GM12801 (cell line): ENCODE data around the gene CD48.

Source experiments
- CTCF ChIP-seq: IDR thresholded peaks from one replicate; pipeline ENCODE4 v1.5.1; 2011; ENCODE audit warnings: control low read depth; ENCODE audit not compliant: insufficient read length; ENCODE audit errors: extremely low read depth

CD48 gene

GRCh38 chr1:160711602-160712311 is at the start of gene CD48:
CD48 (minus strand) TSS chr1:160711822; CDS start chr1:160711763, 59 bp downstream.
- no peak for TF ChIP-seq CTCF

GRCh38 chr1:160761046-160761445 is 49.4 kb upstream of the CD48 start:
- no peak for TF ChIP-seq CTCF

GRCh38 chr1:160759740-160760139 is 48.1 kb upstream of the CD48 start:
- TF ChIP-seq CTCF, result no peak

GRCh38 chr1:160758521-160758920 is 46.9 kb upstream of the CD48 start:
- TF ChIP-seq CTCF, result no peak

- TF ChIP-seq CTCF, result no peak
These were observed 45.2 kb upstream of the CD48 start for GRCh38 chr1:160756849-160757201.

- TF ChIP-seq CTCF, result no peak
These were observed 44.6 kb upstream of the CD48 start for GRCh38 chr1:160755911-160756848.

- no peak for TF ChIP-seq CTCF
These were observed 43.8 kb upstream of the CD48 start for GRCh38 chr1:160755461-160755860.
